ENCODE data around the gene TNIK. TPM values are rescaled to one million over a fixed set of nuclear protein-coding genes. Genes with fewer than 3 reads are reported as not detected.

Gene TNIK
- total and polyA plus RNA-seq, 2 of the 13 experiments (the other 11 are each of a cell fraction or from before 2014, with no cell fraction given): 0.15 to 0.22 TPM

DNA sequence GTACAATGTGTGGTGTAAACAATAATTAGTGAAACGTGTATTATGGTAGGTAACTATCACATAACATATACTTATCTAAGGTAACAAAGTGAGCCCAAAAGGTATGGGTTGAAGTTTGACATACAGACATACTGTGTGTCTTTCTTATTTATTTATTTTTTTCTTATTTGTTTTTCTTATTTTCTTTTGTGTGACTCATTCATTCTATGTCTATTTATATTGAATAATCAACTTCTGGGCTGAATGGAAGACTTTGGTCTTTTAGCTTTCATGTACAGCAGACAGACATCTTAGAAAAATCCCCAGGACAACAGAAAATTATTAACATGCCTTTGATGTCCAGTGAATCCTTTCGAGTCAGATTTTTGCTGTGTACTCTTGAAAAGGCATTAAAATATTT lies 233.4 kb downstream of the TNIK start (continued):
- TF ChIP-seq, protein P1, sequence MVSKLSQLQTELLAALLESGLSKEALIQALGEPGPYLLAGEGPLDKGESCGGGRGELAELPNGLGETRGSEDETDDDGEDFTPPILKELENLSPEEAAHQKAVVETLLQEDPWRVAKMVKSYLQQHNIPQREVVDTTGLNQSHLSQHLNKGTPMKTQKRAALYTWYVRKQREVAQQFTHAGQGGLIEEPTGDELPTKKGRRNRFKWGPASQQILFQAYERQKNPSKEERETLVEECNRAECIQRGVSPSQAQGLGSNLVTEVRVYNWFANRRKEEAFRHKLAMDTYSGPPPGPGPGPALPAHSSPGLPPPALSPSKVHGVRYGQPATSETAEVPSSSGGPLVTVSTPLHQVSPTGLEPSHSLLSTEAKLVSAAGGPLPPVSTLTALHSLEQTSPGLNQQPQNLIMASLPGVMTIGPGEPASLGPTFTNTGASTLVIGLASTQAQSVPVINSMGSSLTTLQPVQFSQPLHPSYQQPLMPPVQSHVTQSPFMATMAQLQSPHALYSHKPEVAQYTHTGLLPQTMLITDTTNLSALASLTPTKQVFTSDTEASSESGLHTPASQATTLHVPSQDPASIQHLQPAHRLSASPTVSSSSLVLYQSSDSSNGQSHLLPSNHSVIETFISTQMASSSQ (IDR thresholded peaks at IDR 0.05; ENCODE audit: low read depth): no peak
- TF ChIP-seq, protein P1 (CRISPR knock-in tag; IDR thresholded peaks at IDR 0.05; ENCODE audit: borderline replicate concordance): no peak
- TF ChIP-seq ASH2L (IDR thresholded peaks at IDR 0.05; ENCODE audit: insufficient read length, low read depth, low read length) (peak; percentile 44), REL (CRISPR knock-in tag; conservative IDR thresholded peaks at IDR 0.05) (no peak), MAFF (IDR thresholded peaks at IDR 0.05; ENCODE audit: low read depth, low read length) (no peak), HMG20A (CRISPR knock-in tag; IDR thresholded peaks at IDR 0.05; ENCODE audit: borderline replicate concordance) (peak; percentile 63; the same call in 1 of the 2 replicates), GPN1 (CRISPR knock-in tag; IDR thresholded peaks at IDR 0.05; ENCODE audit: borderline replicate concordance) (no peak), ZNF367 (CRISPR knock-in tag; IDR thresholded peaks at IDR 0.05; ENCODE audit: borderline replicate concordance) (no peak), ZNF296 (CRISPR knock-in tag; conservative IDR thresholded peaks at IDR 0.05) (no peak), CEBPG (CRISPR knock-in tag; IDR thresholded peaks at IDR 0.05) (no peak), SOX5 (CRISPR knock-in tag; IDR thresholded peaks at IDR 0.05; ENCODE audit: borderline replicate concordance) (peak; percentile 51; the same call in 1 of the 2 replicates), EP300 (IDR thresholded peaks at IDR 0.05; ENCODE audit: low read depth in 2 of 2, low read length in 2 of 2) (peak in 1 of 2 experiments; percentile 77; a peak in 2 of 4 replicates), EP300 (CRISPR knock-in tag; IDR thresholded peaks at IDR 0.05; ENCODE audit: borderline replicate concordance) (no peak), KLF9 (CRISPR knock-in tag; IDR thresholded peaks at IDR 0.05; ENCODE audit: low read depth) (no peak), ARID2 (CRISPR knock-in tag; IDR thresholded peaks at IDR 0.05; ENCODE audit: borderline replicate concordance) (no peak), SPEN (CRISPR knock-in tag; IDR thresholded peaks at IDR 0.05; ENCODE audit: low read depth) (no peak), SP2 (CRISPR knock-in tag; IDR thresholded peaks at IDR 0.05) (no peak), ZNF292 (CRISPR knock-in tag; IDR thresholded peaks at IDR 0.05; ENCODE audit: borderline replicate concordance, low read depth) (no peak), SALL2 (CRISPR knock-in tag; IDR thresholded peaks at IDR 0.05) (no peak), SAP130 (CRISPR knock-in tag; IDR thresholded peaks at IDR 0.05; ENCODE audit: low read depth) (peak; percentile 49; the same call in 1 of the 2 replicates), ZNF674 (CRISPR knock-in tag; IDR thresholded peaks at IDR 0.05; ENCODE audit: low read depth) (no peak), KMT2B (CRISPR knock-in tag; IDR thresholded peaks at IDR 0.05) (no peak)
- TF ChIP-seq, protein P2, sequence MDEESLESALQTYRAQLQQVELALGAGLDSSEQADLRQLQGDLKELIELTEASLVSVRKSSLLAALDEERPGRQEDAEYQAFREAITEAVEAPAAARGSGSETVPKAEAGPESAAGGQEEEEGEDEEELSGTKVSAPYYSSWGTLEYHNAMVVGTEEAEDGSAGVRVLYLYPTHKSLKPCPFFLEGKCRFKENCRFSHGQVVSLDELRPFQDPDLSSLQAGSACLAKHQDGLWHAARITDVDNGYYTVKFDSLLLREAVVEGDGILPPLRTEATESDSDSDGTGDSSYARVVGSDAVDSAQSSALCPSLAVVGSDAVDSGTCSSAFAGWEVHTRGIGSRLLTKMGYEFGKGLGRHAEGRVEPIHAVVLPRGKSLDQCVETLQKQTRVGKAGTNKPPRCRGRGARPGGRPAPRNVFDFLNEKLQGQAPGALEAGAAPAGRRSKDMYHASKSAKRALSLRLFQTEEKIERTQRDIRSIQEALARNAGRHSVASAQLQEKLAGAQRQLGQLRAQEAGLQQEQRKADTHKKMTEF (CRISPR knock-in tag; IDR thresholded peaks at IDR 0.05): 0 out of 2 replicates have a peak, but pooled peaks have one; percentile 30
- TF ChIP-seq, protein P3, sequence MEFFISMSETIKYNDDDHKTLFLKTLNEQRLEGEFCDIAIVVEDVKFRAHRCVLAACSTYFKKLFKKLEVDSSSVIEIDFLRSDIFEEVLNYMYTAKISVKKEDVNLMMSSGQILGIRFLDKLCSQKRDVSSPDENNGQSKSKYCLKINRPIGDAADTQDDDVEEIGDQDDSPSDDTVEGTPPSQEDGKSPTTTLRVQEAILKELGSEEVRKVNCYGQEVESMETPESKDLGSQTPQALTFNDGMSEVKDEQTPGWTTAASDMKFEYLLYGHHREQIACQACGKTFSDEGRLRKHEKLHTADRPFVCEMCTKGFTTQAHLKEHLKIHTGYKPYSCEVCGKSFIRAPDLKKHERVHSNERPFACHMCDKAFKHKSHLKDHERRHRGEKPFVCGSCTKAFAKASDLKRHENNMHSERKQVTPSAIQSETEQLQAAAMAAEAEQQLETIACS (CRISPR knock-in tag; IDR thresholded peaks at IDR 0.05): no peak
- TF ChIP-seq, protein P4, sequence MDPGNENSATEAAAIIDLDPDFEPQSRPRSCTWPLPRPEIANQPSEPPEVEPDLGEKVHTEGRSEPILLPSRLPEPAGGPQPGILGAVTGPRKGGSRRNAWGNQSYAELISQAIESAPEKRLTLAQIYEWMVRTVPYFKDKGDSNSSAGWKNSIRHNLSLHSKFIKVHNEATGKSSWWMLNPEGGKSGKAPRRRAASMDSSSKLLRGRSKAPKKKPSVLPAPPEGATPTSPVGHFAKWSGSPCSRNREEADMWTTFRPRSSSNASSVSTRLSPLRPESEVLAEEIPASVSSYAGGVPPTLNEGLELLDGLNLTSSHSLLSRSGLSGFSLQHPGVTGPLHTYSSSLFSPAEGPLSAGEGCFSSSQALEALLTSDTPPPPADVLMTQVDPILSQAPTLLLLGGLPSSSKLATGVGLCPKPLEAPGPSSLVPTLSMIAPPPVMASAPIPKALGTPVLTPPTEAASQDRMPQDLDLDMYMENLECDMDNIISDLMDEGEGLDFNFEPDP (CRISPR knock-in tag; conservative IDR thresholded peaks at IDR 0.05): no peak

All from HepG2 (cell line).